ENCODE results near the gene SCARF1.

The SCARF1 gene

GRCh38 chr17:1606352-1606985 lies 39.1 kb downstream of the SCARF1 start:
- Histone ChIP-seq H3K4me3 (ENCODE audit: low read depth, low read length) (no peak overlapping the region), H3K27ac (ENCODE audit: extremely low read depth, low read depth, low read length) (no peak overlapping the region), H3K9me3 (ENCODE audit: control insufficient read depth, insufficient read depth, low read depth, low read length) (no peaks in the 10 kb centered on the region), H3K36me3 (ENCODE audit: control insufficient read depth in 2 of 2, insufficient read depth in 1 of 2, low read length in 2 of 2) (no peaks in the 10 kb centered on the region; a peak in 1 of 3 replicates), H3K4me1 (ENCODE audit: control insufficient read depth, insufficient read depth, low read length) (no peaks in the 10 kb centered on the region)
- ChIA-PET CTCF (interaction anchor here (0.6 kb wide), 1 partner anchor 33 kb away, joined by 3 read pairs; no protein-coding TSS in a partner anchor), POLR2A (interaction anchor here (0.6 kb wide), 2 partner anchors 24 to 179 kb away, joined by 3 to 4 read pairs; no protein-coding TSS in a partner anchor)
- TF ChIP-seq ZIC2 (tag by site-specific recombination; IDR thresholded peaks at IDR 0.05) (0 out of 2 replicates have a peak, but pooled peaks have one; percentile 25), ZNF530 (tag by site-specific recombination; IDR thresholded peaks at IDR 0.05; ENCODE audit: low read depth) (no peak), ZFHX2 (tag by site-specific recombination; conservative IDR thresholded peaks at IDR 0.05) (peak; percentile 36; the same call in 1 of the 2 replicates)

GRCh38 chr17:1605681-1606351 lies 39.7 kb downstream of the SCARF1 start:
- no peak for TF ChIP-seq ZIC2 (tag by site-specific recombination; IDR thresholded peaks at IDR 0.05)
- TF ChIP-seq HOXA7 (CRISPR knock-in tag; IDR thresholded peaks at IDR 0.05; ENCODE audit: borderline replicate concordance), result no peak
- no peak for TF ChIP-seq ZNF785 (tag by site-specific recombination; IDR thresholded peaks at IDR 0.05)
- no peak for TF ChIP-seq ZNF701 (tag by site-specific recombination; IDR thresholded peaks at IDR 0.05)
- TF ChIP-seq GLI2 (tag by site-specific recombination; IDR thresholded peaks at IDR 0.05; ENCODE audit: borderline replicate concordance, low read depth), result no peak
- TF ChIP-seq ZNF529 (tag by site-specific recombination; IDR thresholded peaks at IDR 0.05; ENCODE audit: insufficient replicate concordance), result no peak
- TF ChIP-seq, protein P1, sequence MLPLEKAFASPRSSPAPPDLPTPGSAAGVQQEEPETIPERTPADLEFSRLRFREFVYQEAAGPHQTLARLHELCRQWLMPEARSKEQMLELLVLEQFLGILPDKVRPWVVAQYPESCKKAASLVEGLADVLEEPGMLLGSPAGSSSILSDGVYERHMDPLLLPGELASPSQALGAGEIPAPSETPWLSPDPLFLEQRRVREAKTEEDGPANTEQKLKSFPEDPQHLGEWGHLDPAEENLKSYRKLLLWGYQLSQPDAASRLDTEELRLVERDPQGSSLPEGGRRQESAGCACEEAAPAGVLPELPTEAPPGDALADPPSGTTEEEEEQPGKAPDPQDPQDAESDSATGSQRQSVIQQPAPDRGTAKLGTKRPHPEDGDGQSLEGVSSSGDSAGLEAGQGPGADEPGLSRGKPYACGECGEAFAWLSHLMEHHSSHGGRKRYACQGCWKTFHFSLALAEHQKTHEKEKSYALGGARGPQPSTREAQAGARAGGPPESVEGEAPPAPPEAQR (tag by site-specific recombination; IDR thresholded peaks at IDR 0.05), result no peak
- TF ChIP-seq, protein P2, sequence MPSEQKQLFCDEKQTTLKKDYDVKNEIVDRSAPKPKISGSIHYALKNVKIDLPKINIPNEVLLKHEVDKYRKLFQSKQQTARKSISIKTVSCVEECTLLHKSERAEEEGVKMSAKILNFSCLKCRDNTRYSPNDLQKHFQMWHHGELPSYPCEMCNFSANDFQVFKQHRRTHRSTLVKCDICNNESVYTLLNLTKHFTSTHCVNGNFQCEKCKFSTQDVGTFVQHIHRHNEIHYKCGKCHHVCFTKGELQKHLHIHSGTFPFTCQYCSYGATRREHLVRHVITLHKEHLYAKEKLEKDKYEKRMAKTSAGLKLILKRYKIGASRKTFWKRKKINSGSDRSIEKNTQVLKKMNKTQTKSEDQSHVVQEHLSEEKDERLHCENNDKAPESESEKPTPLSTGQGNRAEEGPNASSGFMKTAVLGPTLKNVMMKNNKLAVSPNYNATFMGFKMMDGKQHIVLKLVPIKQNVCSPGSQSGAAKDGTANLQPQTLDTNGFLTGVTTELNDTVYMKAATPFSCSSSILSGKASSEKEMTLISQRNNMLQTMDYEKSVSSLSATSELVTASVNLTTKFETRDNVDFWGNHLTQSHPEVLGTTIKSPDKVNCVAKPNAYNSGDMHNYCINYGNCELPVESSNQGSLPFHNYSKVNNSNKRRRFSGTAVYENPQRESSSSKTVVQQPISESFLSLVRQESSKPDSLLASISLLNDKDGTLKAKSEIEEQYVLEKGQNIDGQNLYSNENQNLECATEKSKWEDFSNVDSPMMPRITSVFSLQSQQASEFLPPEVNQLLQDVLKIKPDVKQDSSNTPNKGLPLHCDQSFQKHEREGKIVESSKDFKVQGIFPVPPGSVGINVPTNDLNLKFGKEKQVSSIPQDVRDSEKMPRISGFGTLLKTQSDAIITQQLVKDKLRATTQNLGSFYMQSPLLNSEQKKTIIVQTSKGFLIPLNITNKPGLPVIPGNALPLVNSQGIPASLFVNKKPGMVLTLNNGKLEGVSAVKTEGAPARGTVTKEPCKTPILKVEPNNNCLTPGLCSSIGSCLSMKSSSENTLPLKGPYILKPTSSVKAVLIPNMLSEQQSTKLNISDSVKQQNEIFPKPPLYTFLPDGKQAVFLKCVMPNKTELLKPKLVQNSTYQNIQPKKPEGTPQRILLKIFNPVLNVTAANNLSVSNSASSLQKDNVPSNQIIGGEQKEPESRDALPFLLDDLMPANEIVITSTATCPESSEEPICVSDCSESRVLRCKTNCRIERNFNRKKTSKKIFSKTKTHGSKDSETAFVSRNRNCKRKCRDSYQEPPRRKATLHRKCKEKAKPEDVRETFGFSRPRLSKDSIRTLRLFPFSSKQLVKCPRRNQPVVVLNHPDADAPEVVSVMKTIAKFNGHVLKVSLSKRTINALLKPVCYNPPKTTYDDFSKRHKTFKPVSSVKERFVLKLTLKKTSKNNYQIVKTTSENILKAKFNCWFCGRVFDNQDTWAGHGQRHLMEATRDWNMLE (tag by site-specific recombination; conservative IDR thresholded peaks at IDR 0.05; ENCODE audit: low read depth), result no peak
- TF ChIP-seq ZNF239 (tag by site-specific recombination; IDR thresholded peaks at IDR 0.05), result no peak
- no peak for TF ChIP-seq SETDB1 (IDR thresholded peaks at IDR 0.05; ENCODE audit: insufficient read length, low read length)
- TF ChIP-seq ZSCAN23 (tag by site-specific recombination; IDR thresholded peaks at IDR 0.05), result no peak
- TF ChIP-seq, protein P3, sequence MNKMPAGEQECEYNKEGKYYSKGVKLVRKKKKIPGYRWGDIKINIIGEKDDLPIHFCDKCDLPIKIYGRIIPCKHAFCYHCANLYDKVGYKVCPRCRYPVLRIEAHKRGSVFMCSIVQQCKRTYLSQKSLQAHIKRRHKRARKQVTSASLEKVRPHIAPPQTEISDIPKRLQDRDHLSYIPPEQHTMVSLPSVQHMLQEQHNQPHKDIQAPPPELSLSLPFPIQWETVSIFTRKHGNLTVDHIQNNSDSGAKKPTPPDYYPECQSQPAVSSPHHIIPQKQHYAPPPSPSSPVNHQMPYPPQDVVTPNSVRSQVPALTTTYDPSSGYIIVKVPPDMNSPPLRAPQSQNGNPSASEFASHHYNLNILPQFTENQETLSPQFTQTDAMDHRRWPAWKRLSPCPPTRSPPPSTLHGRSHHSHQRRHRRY (tag by site-specific recombination; IDR thresholded peaks at IDR 0.05), result no peak
- TF ChIP-seq ZNF10 (tag by site-specific recombination; IDR thresholded peaks at IDR 0.05), result no peak
- Histone ChIP-seq H3K27ac (ENCODE audit: extremely low read depth, low read depth, low read length) (no peak overlapping the region), H3K4me3 (ENCODE audit: low read depth, low read length) (no peak overlapping the region), H3K36me3 (ENCODE audit: control insufficient read depth in 2 of 2, insufficient read depth in 1 of 2, low read length in 2 of 2) (no peaks in the 10 kb centered on the region), H3K4me1 (ENCODE audit: control insufficient read depth, insufficient read depth, low read length) (no peaks in the 10 kb centered on the region), H3K9me3 (ENCODE audit: control insufficient read depth, insufficient read depth, low read depth, low read length) (no peaks in the 10 kb centered on the region)
- ChIA-PET POLR2A (interaction anchor here (0.6 kb wide), 2 partner anchors 25 to 178 kb away, joined by 3 to 4 read pairs; no protein-coding TSS in a partner anchor), CTCF (interaction anchor here (0.6 kb wide), 1 partner anchor 33 kb away, joined by 3 read pairs; no protein-coding TSS in a partner anchor)
